Measurements from ENCODE around the gene ASAP2. TPM values are rescaled to one million over a fixed set of nuclear protein-coding genes. Genes with fewer than 3 reads are reported as not detected.

The ASAP2 gene
- total RNA-seq, 1 experiment from 2014 or later: 25.2 TPM

DNA sequence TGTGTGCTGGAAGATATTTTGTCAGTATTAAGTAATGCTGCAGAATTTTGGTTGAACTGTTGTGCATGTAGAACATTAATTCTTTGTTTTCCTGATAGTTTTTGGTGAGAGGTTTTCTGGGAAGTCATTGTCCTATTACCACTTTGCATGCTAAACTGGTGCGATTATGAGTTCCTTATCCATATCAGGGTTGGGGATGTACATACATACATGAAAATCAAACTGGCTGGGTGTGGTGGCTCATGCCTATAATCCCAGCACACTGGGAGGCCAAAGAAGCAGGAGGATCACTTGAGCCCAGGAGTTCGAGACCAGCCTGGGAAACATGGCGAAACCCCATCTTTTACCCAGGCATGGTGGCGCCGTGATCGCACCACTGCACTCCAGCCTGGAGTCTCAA lies 34.6 kb downstream of the ASAP2 start:
- BruUV-seq (replicated peaks): no TSS peak
- ATAC-seq: no peak
- Histone ChIP-seq H3K4me1 (ENCODE audit: insufficient read depth, low read length) (peaks cover 46% of the 10 kb centered on the region), H3K4me2 (ENCODE audit: low read length) (no peak overlapping the region), H4K20me1 (ENCODE audit: low read length) (0 out of 2 replicates have a peak, but pooled peaks cover 4% of the 10 kb centered on the region), H3F3A (ENCODE audit: low read length, unreplicated experiment) (peaks cover 10% of the 10 kb centered on the region), H3K4me3 (ENCODE audit: low read length) (no peak overlapping the region), H3K79me2 (ENCODE audit: low read length) (peaks cover 100% of the 10 kb centered on the region), H3K27me3 (ENCODE audit: low read length) (no peaks in the 10 kb centered on the region), H3K9ac (ENCODE audit: low read length) (no peak overlapping the region), H3K27ac (ENCODE audit: low read length) (peak overlapping the region; percentile 7; the same call in 1 of the 2 replicates), H3K36me3 (ENCODE audit: low read depth, low read length) (peaks cover 9% of the 10 kb centered on the region; the same call in 1 of the 2 replicates), H3K9me2 (replicated peaks; ENCODE audit: low read length) (no peaks in the 10 kb centered on the region), H3K9me3 (ENCODE audit: low read length) (no peaks in the 10 kb centered on the region), H2AFZ (ENCODE audit: low read length) (no peak overlapping the region)
- intact Hi-C loops (cut with micrococcal nuclease): no loop called here
- TF ChIP-seq, protein P1, sequence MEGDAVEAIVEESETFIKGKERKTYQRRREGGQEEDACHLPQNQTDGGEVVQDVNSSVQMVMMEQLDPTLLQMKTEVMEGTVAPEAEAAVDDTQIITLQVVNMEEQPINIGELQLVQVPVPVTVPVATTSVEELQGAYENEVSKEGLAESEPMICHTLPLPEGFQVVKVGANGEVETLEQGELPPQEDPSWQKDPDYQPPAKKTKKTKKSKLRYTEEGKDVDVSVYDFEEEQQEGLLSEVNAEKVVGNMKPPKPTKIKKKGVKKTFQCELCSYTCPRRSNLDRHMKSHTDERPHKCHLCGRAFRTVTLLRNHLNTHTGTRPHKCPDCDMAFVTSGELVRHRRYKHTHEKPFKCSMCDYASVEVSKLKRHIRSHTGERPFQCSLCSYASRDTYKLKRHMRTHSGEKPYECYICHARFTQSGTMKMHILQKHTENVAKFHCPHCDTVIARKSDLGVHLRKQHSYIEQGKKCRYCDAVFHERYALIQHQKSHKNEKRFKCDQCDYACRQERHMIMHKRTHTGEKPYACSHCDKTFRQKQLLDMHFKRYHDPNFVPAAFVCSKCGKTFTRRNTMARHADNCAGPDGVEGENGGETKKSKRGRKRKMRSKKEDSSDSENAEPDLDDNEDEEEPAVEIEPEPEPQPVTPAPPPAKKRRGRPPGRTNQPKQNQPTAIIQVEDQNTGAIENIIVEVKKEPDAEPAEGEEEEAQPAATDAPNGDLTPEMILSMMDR (conservative IDR thresholded peaks at IDR 0.05; ENCODE audit: low read depth, low read length): no peak
- TF ChIP-seq EZH2 (IDR thresholded peaks at IDR 0.05; ENCODE audit: low read length, unreplicated experiment) (no peak), EZH2phosphoT487 (IDR thresholded peaks at IDR 0.05; ENCODE audit: borderline replicate concordance, low read length) (no peak)
- ChIA-PET CTCF (no interaction called here), POLR2A (ENCODE audit: unreplicated experiment) (no interaction called here)
- DNase-seq: no peak

DNA sequence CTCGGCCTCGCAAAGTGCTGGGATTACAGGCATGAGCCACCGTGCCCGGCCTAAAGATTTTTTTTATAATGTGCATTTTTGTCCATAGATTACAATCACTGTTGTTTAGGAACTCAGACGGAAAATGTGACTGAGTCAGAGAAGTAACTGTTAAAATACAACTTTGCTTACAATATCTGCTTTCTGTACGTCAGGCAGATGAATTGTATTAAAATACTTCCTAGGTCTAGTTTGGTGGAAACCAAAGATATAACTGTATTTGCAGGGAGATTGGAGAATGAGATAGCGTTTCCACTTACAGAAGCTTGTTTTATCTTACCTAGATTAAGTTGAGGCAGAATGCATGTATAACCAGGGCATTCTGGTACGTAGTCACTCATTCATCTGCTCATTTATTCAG lies 36.7 kb downstream of the ASAP2 start:
- DNase-seq: no peak
- Histone ChIP-seq H3K27me3 (ENCODE audit: low read length) (no peaks in the 10 kb centered on the region), H3F3A (ENCODE audit: low read length, unreplicated experiment) (peaks cover 10% of the 10 kb centered on the region), H3K9me2 (replicated peaks; ENCODE audit: low read length) (no peaks in the 10 kb centered on the region), H3K4me3 (ENCODE audit: low read length) (no peak overlapping the region), H4K20me1 (ENCODE audit: low read length) (0 out of 2 replicates have a peak, but pooled peaks cover 4% of the 10 kb centered on the region), H3K27ac (ENCODE audit: low read length) (no peak overlapping the region), H3K9ac (ENCODE audit: low read length) (no peak overlapping the region), H3K4me2 (ENCODE audit: low read length) (no peak overlapping the region), H3K9me3 (ENCODE audit: low read length) (no peaks in the 10 kb centered on the region), H3K79me2 (ENCODE audit: low read length) (peaks cover 100% of the 10 kb centered on the region), H3K36me3 (ENCODE audit: low read depth, low read length) (peaks cover 9% of the 10 kb centered on the region; the same call in 1 of the 2 replicates), H3K4me1 (ENCODE audit: insufficient read depth, low read length) (peaks cover 37% of the 10 kb centered on the region), H2AFZ (ENCODE audit: low read length) (no peak overlapping the region)
- no peak for TF ChIP-seq EZH2phosphoT487 (IDR thresholded peaks at IDR 0.05; ENCODE audit: borderline replicate concordance, low read length)
- TF ChIP-seq, protein P1 (conservative IDR thresholded peaks at IDR 0.05; ENCODE audit: low read depth, low read length): no peak
- TF ChIP-seq EZH2 (IDR thresholded peaks at IDR 0.05; ENCODE audit: low read length, unreplicated experiment): no peak
- no peak for ATAC-seq
- CTCF ChIA-PET: no interaction called here
- no TSS peak for BruUV-seq (replicated peaks)
- POLR2A ChIA-PET (ENCODE audit: unreplicated experiment): no interaction called here
- intact Hi-C loops (cut with micrococcal nuclease): no loop called here

DNA sequence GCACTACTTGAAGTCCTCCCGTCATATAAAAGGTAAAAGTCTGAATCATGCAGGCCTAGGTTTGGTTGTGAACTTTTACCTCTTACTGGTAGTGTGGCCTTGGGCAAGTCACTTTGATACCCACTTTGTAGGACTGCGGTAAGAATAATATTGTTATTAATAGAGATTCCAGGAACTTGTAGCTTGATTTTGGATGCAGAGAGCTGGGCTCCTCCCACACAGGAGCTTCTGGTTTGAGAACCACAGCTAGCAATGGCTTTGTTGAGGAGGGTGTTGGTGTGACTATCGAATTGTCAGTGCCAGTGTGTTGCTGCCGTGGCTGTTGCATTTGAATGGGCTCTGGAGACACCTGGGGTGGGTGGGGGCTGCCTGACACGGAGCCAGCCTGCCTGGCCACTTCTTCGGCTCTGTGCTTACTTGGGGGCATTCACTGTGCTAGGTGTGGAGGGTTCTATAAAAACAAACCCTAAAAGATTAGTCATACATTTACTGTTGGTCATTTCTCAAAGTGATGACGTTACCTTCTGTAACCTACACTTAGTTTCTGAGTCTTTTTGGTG lies 38.5 kb downstream of the ASAP2 start:
- H3K9me3 ChIP-seq (ENCODE audit: low read length): no peaks in the 10 kb centered on the region
- peaks cover 54% of the 10 kb centered on the region for H3K4me1 ChIP-seq (ENCODE audit: insufficient read depth, low read length)
- peak overlapping the region; percentile 30; the same call in 1 of the 2 replicates for H3K4me3 ChIP-seq (ENCODE audit: low read length)
- H3K79me2 ChIP-seq (ENCODE audit: low read length): peaks cover 100% of the 10 kb centered on the region
- 0 out of 2 replicates have a peak, but pooled peaks cover 4% of the 10 kb centered on the region for H4K20me1 ChIP-seq (ENCODE audit: low read length)
- intact Hi-C loops (cut with micrococcal nuclease): no loop called here
- ATAC-seq (peak; percentile 70), DNase-seq (peak; percentile 63)
- TF ChIP-seq, protein P1 (conservative IDR thresholded peaks at IDR 0.05; ENCODE audit: low read depth, low read length): no peak
- TF ChIP-seq EZH2 (IDR thresholded peaks at IDR 0.05; ENCODE audit: low read length, unreplicated experiment): no peak
- TF ChIP-seq EZH2phosphoT487 (IDR thresholded peaks at IDR 0.05; ENCODE audit: borderline replicate concordance, low read length): no peak
- peak overlapping the region; percentile 84 for H3K27ac ChIP-seq (ENCODE audit: low read length)
- BruUV-seq (replicated peaks): no TSS peak
- no peaks in the 10 kb centered on the region for H3K9me2 ChIP-seq (replicated peaks; ENCODE audit: low read length)
- H3K36me3 ChIP-seq (ENCODE audit: low read depth, low read length): no peaks in the 10 kb centered on the region
- CTCF ChIA-PET: interaction anchor here (1.0 kb wide), 1 partner anchor 42 kb away, joined by 3 read pairs; no protein-coding TSS in a partner anchor
- peaks cover 10% of the 10 kb centered on the region for H3F3A ChIP-seq (ENCODE audit: low read length, unreplicated experiment)
- POLR2A ChIA-PET (ENCODE audit: unreplicated experiment): no interaction called here
- no peaks in the 10 kb centered on the region for H3K27me3 ChIP-seq (ENCODE audit: low read length)
- no peak overlapping the region for H2AFZ ChIP-seq (ENCODE audit: low read length)
- peak overlapping the region; percentile 33 for H3K9ac ChIP-seq (ENCODE audit: low read length)
- peak overlapping the region; percentile 68 for H3K4me2 ChIP-seq (ENCODE audit: low read length)
